Activated T-cell treated with anti-CD3 and anti-CD28 coated beads for 1 hour (primary cell): ENCODE results near the gene PPP1R9A.

ENCODE experiments used
- DNase-seq: peaks from one replicate; pipeline ENCODE4 v3.0.0-alpha.2; 2020; ENCODE audit warnings: low read depth

PPP1R9A gene

GRCh38 chr7:95204618-95205017, 297.2 kb downstream of the PPP1R9A start:
- DNase-seq = no peak

- DNase-seq = no peak
Measured at GRCh38 chr7:95205665-95206225, 298.4 kb downstream of the PPP1R9A start.

- DNase-seq = no peak
Measured at GRCh38 chr7:95209276-95209675, 301.9 kb downstream of the PPP1R9A start.

GRCh38 chr7:95209788-95210187, 302.4 kb downstream of the PPP1R9A start:
- DNase-seq = no peak

- DNase-seq = no peak
Measured at GRCh38 chr7:95213148-95213547, 305.8 kb downstream of the PPP1R9A start.

GRCh38 chr7:95213809-95214492, 306.6 kb downstream of the PPP1R9A start:
- DNase-seq = no peak

GRCh38 chr7:95219721-95220120, 312.3 kb downstream of the PPP1R9A start:
- no peak for DNase-seq

GRCh38 chr7:95220328-95220727, 312.9 kb downstream of the PPP1R9A start:
- DNase-seq = no peak

GRCh38 chr7:95225301-95225700, 317.9 kb downstream of the PPP1R9A start:
- no peak for DNase-seq

- no peak for DNase-seq
Measured at GRCh38 chr7:95229301-95229700, 321.9 kb downstream of the PPP1R9A start.

GRCh38 chr7:95238252-95238943, 331.0 kb downstream of the PPP1R9A start:
- no peak for DNase-seq

- no peak for DNase-seq
Measured at GRCh38 chr7:95240921-95241320, 333.5 kb downstream of the PPP1R9A start.

GRCh38 chr7:95242266-95242665, 334.9 kb downstream of the PPP1R9A start:
- DNase-seq = no peak

GRCh38 chr7:95244616-95245015, 337.2 kb downstream of the PPP1R9A start:
- no peak for DNase-seq

- DNase-seq = no peak
Measured at GRCh38 chr7:95245828-95246500, 338.6 kb downstream of the PPP1R9A start.

GRCh38 chr7:95246831-95247370, 339.5 kb downstream of the PPP1R9A start:
- DNase-seq = no peak

- no peak for DNase-seq
Measured at GRCh38 chr7:95250571-95250970, 343.2 kb downstream of the PPP1R9A start.

- no peak for DNase-seq
Measured at GRCh38 chr7:95251966-95252365, 344.6 kb downstream of the PPP1R9A start.

GRCh38 chr7:95253986-95254385, 346.6 kb downstream of the PPP1R9A start:
- DNase-seq = no peak

GRCh38 chr7:95255691-95256090, 348.3 kb downstream of the PPP1R9A start:
- no peak for DNase-seq

GRCh38 chr7:95261895-95262415, 354.6 kb downstream of the PPP1R9A start:
- no peak for DNase-seq

- no peak for DNase-seq
Measured at GRCh38 chr7:95262875-95263274, 355.5 kb downstream of the PPP1R9A start.
